HEK293 (cell line): ENCODE data around the gene RBM22.

Experiments
- HOXD13 ChIP-seq: sonication (generic); formaldehyde crosslinking; IDR thresholded peaks from 2 replicates; pipeline ENCODE4 v1.8.0; 2022; ENCODE audit warnings: missing genetic modification reagents, borderline replicate concordance
- KLF1 ChIP-seq: fragments of 450-650 bp; formaldehyde crosslinking; IDR thresholded peaks from 2 replicates; pipeline ENCODE4 v1.5.1; 2016; ENCODE audit warnings: missing biosample characterization, missing genetic modification characterization
- KLF17 ChIP-seq: fragments of 450-650 bp; formaldehyde crosslinking; IDR thresholded peaks from 2 replicates; pipeline ENCODE4 v1.5.1; 2016; ENCODE audit warnings: missing biosample characterization, missing genetic modification characterization
- PBX3 ChIP-seq: sonication (generic); formaldehyde crosslinking; IDR thresholded peaks from 2 replicates; pipeline ENCODE4 v1.8.1; 2022; ENCODE audit warnings: mild to moderate bottlenecking, moderate library complexity, missing genetic modification reagents
- PRDM10 ChIP-seq: fragments of 450-650 bp; formaldehyde crosslinking; IDR thresholded peaks from 2 replicates; pipeline ENCODE4 v1.5.1; 2016; ENCODE audit warnings: missing biosample characterization, missing genetic modification characterization
- PRDM6 ChIP-seq: fragments of 450-650 bp; formaldehyde crosslinking; IDR thresholded peaks from 2 replicates; pipeline ENCODE4 v1.5.1; 2017; ENCODE audit warnings: missing biosample characterization, missing genetic modification characterization
- SCRT1 ChIP-seq: fragments of 450-650 bp; formaldehyde crosslinking; IDR thresholded peaks from 2 replicates; pipeline ENCODE4 v1.5.1; 2016; ENCODE audit warnings: missing biosample characterization, missing genetic modification characterization, borderline replicate concordance
- TCF7L2 ChIP-seq: IDR thresholded peaks from 2 replicates; pipeline ENCODE4 v1.6.1; 2011; ENCODE audit warnings: low read depth, mild to moderate bottlenecking, inconsistent platforms, low read length, moderate library complexity, borderline replicate concordance
- ZBTB6 ChIP-seq: fragments of 450-650 bp; formaldehyde crosslinking; IDR thresholded peaks from 2 replicates; pipeline ENCODE4 v1.5.1; 2017; ENCODE audit warnings: missing biosample characterization, missing genetic modification characterization
- ZEB2 ChIP-seq: fragments of 450-650 bp; formaldehyde crosslinking; IDR thresholded peaks from 2 replicates; pipeline ENCODE4 v1.5.1; 2016; ENCODE audit warnings: missing biosample characterization, missing genetic modification characterization
- ZFHX2 ChIP-seq: fragments of 450-650 bp; formaldehyde crosslinking; conservative IDR thresholded peaks from 2 replicates; pipeline ENCODE4 v1.5.1; 2016; ENCODE audit warnings: missing biosample characterization, missing genetic modification characterization
- ZFP3 ChIP-seq: fragments of 450-650 bp; formaldehyde crosslinking; IDR thresholded peaks from 2 replicates; pipeline ENCODE4 v1.5.1; 2016; ENCODE audit warnings: low read depth, missing biosample characterization, missing genetic modification characterization
- ZNF114 ChIP-seq: fragments of 450-650 bp; formaldehyde crosslinking; IDR thresholded peaks from 2 replicates; pipeline ENCODE4 v1.5.0; 2017; ENCODE audit warnings: missing biosample characterization, missing genetic modification characterization
- ZNF140 ChIP-seq: fragments of 450-650 bp; formaldehyde crosslinking; IDR thresholded peaks from 2 replicates; pipeline ENCODE4 v1.5.1; 2016; ENCODE audit warnings: missing biosample characterization, missing genetic modification characterization
- ZNF146 ChIP-seq: fragments of 450-650 bp; formaldehyde crosslinking; IDR thresholded peaks from 2 replicates; pipeline ENCODE4 v1.5.1; 2016; ENCODE audit warnings: missing biosample characterization, missing genetic modification characterization
- ZNF18 ChIP-seq: fragments of 450-650 bp; formaldehyde crosslinking; IDR thresholded peaks from 2 replicates; pipeline ENCODE4 v1.5.1; 2016; ENCODE audit warnings: missing biosample characterization, missing genetic modification characterization
- ZNF2 ChIP-seq: fragments of 450-650 bp; formaldehyde crosslinking; IDR thresholded peaks from 2 replicates; pipeline ENCODE4 v1.5.1; 2016; ENCODE audit warnings: missing biosample characterization, missing genetic modification characterization
- ZNF366 ChIP-seq: fragments of 450-650 bp; formaldehyde crosslinking; conservative IDR thresholded peaks from 2 replicates; pipeline ENCODE4 v1.5.1; 2016; ENCODE audit warnings: missing biosample characterization, missing genetic modification characterization
- ZNF391 ChIP-seq: fragments of 450-650 bp; formaldehyde crosslinking; IDR thresholded peaks from 2 replicates; pipeline ENCODE4 v1.5.1; 2016; ENCODE audit warnings: low read depth, missing biosample characterization, missing genetic modification characterization, borderline replicate concordance
- ZNF423 ChIP-seq: fragments of 450-650 bp; formaldehyde crosslinking; IDR thresholded peaks from 2 replicates; pipeline ENCODE4 v1.5.1; 2016; ENCODE audit warnings: missing biosample characterization, missing genetic modification characterization
- ZNF449 ChIP-seq: fragments of 450-650 bp; formaldehyde crosslinking; IDR thresholded peaks from 2 replicates; pipeline ENCODE4 v1.5.1; 2017; ENCODE audit warnings: missing biosample characterization, mild to moderate bottlenecking, missing genetic modification characterization, moderate library complexity
- ZNF501 ChIP-seq: fragments of 450-650 bp; formaldehyde crosslinking; IDR thresholded peaks from 2 replicates; pipeline ENCODE4 v1.5.1; 2016; ENCODE audit warnings: missing biosample characterization, missing genetic modification characterization
- ZNF600 ChIP-seq: fragments of 450-650 bp; formaldehyde crosslinking; IDR thresholded peaks from 2 replicates; pipeline ENCODE4 v1.5.1; 2016; ENCODE audit warnings: missing biosample characterization, missing genetic modification characterization
- ZNF658 ChIP-seq: fragments of 450-650 bp; formaldehyde crosslinking; IDR thresholded peaks from 2 replicates; pipeline ENCODE4; 2016; ENCODE audit warnings: missing biosample characterization, missing genetic modification characterization
- ZNF664 ChIP-seq: fragments of 450-650 bp; formaldehyde crosslinking; IDR thresholded peaks from 2 replicates; pipeline ENCODE4 v1.5.1; 2016; ENCODE audit warnings: missing biosample characterization, missing genetic modification characterization
- ZNF768 ChIP-seq: fragments of 450-650 bp; formaldehyde crosslinking; IDR thresholded peaks from 2 replicates; pipeline ENCODE4 v1.5.1; 2018; ENCODE audit warnings: missing biosample characterization, mild to moderate bottlenecking, missing genetic modification characterization
- ZSCAN16 ChIP-seq: fragments of 450-650 bp; formaldehyde crosslinking; IDR thresholded peaks from 2 replicates; pipeline ENCODE4 v1.5.1; 2016; ENCODE audit warnings: missing biosample characterization, missing genetic modification characterization

The RBM22 gene

GRCh38 chr5:150656191-150657132 is 44.4 kb downstream of the RBM22 start (continued):
- TF ChIP-seq ZEB2 (tag by site-specific recombination) (0 out of 2 replicates have a peak, but pooled peaks have one; percentile 33), ZNF449 (tag by site-specific recombination) (no peak), ZNF501 (peak; percentile 32; the same call in 1 of the 2 replicates), HOXD13 (CRISPR knock-in tag) (no peak), ZFP3 (tag by site-specific recombination) (no peak), PRDM10 (tag by site-specific recombination) (peak; percentile 24; the same call in 1 of the 2 replicates), ZNF423 (tag by site-specific recombination) (peak; percentile 35; the same call in 1 of the 2 replicates), KLF1 (tag by site-specific recombination) (peak; percentile 65), ZNF18 (tag by site-specific recombination) (no peak), ZFHX2 (tag by site-specific recombination) (peak; percentile 29; the same call in 1 of the 2 replicates), SCRT1 (tag by site-specific recombination) (no peak), ZBTB6 (peak; percentile 78), ZNF114 (tag by site-specific recombination) (no peak), ZNF366 (tag by site-specific recombination) (no peak), ZNF140 (tag by site-specific recombination) (no peak), KLF17 (tag by site-specific recombination) (peak; percentile 20), ZNF658 (no peak), ZNF600 (0 out of 2 replicates have a peak, but pooled peaks have one; percentile 12), ZNF2 (tag by site-specific recombination) (no peak), TCF7L2 (no peak), ZNF768 (no peak), PBX3 (CRISPR knock-in tag) (0 out of 2 replicates have a peak, but pooled peaks have one; percentile 32), PRDM6 (tag by site-specific recombination) (no peak), ZNF664 (tag by site-specific recombination) (no peak), ZSCAN16 (tag by site-specific recombination) (no peak), ZNF146 (no peak), ZNF391 (tag by site-specific recombination) (0 out of 2 replicates have a peak, but pooled peaks have one; percentile 51)
